Small intestine (tissue), 7 donors: ENCODE measurements around the gene FGF7. TPM values are rescaled to one million over a fixed set of nuclear protein-coding genes. Genes with fewer than 3 reads are reported as not detected.

Experiments
- DNase-seq, 2 donors: peaks; one replicate each; pipeline versions ENCODE4 v3.0.0 to v3.0.0-alpha.2; 2013
- FAIRE-seq: peaks from 2 replicates; lab custom pipeline; 2012; peaks lifted over from hg19 to GRCh38; lab: Jason Lieb, UNC
- H3K27ac ChIP-seq, 3 donors: one replicate each; pipeline ENCODE4 v1.5.1; 2013; ENCODE audit warnings: low read length in 2 of 3, mild to moderate bottlenecking in 2 of 3, control low read depth in 1 of 3, inconsistent platforms in 1 of 3, low read depth in 1 of 3, moderate library complexity in 1 of 3
- H3K27me3 ChIP-seq, 3 donors: one replicate each; pipeline ENCODE4 v1.6.1; 2013; ENCODE audit warnings: low read length in 3 of 3, inconsistent platforms in 1 of 3; ENCODE audit not compliant: control insufficient read depth in 3 of 3, insufficient read depth in 3 of 3
- H3K36me3 ChIP-seq, 3 donors: one replicate each; pipeline ENCODE4 v1.6.1; 2013; ENCODE audit warnings: low read length in 3 of 3, inconsistent platforms in 1 of 3, low read depth in 1 of 3, mild to moderate bottlenecking in 1 of 3, moderate library complexity in 1 of 3; ENCODE audit not compliant: control insufficient read depth in 3 of 3, insufficient read depth in 2 of 3
- H3K4me1 ChIP-seq, 3 donors: one replicate each; pipeline ENCODE4 v1.6.1; 2013; ENCODE audit warnings: low read length in 2 of 3, inconsistent platforms in 1 of 3, low read depth in 1 of 3, mild to moderate bottlenecking in 1 of 3, moderate library complexity in 1 of 3; ENCODE audit not compliant: control insufficient read depth in 3 of 3, insufficient read depth in 2 of 3
- H3K4me3 ChIP-seq, 3 donors: one replicate each; pipeline ENCODE4 v1.5.1; 2013; ENCODE audit warnings: low read length in 3 of 3, control low read depth in 1 of 3, inconsistent platforms in 1 of 3, low read depth in 1 of 3, mild to moderate bottlenecking in 1 of 3, moderate library complexity in 1 of 3
- H3K9me3 ChIP-seq, 2 donors: one replicate each; pipeline ENCODE4 v1.6.1; 2013; ENCODE audit warnings: low read depth in 1 of 2, low read length in 1 of 2; ENCODE audit not compliant: control insufficient read depth in 2 of 2, insufficient read depth in 1 of 2
- WGBS, 3 donors: extraction: QIAGEN DNeasy Blood & Tissue Kit; methylation state at CpG; one replicate each; pipeline ENCODE4 v1.1.7; 2013; 5-methylcytosine and 5-hydroxymethylcytosine counted together
- polyA plus RNA-seq, 4 donors: library from polyadenylated mRNA; stranded (reverse) in 3 of 4; unstranded in 1 of 4; fragments of 200-250 nt in 3 of 4; fragments of 120-200 nt in 1 of 4; gene quantifications; one replicate each; pipeline versions ENCODE4 v1.2.1 to v1.2.3, GENCODE V29; 2013
- donor health status: healthy with polysubstance abuse.
- donor health status: control.
- donor health status: control.
- donor health status: Bipolar disorder and iron deficiency.
- donor health status: healthy.

FGF7 gene
- polyA plus RNA-seq, 4 donors = under 0.01 to 4.9 (median 2.4) TPM

DNA sequence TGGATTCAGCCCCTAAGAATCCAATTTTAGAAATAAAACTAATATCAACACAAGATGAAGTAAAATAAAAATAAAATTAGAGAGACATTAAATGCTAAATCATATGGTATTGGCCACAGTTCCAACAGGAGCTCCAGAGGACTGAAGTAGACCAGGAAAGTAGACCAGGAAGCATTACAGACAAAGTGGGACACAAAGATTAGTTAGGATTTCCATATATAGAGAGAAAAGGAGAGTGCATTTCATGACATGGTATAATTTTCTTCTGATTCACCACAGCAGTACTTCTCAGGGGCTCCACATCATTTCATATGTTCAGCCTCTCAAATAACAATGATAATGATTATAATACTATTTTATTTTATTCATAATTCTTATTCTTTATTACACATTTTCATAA, 18.3 kb downstream of the FGF7 start:
- no peaks in the 10 kb centered on the region for H3K9me3 ChIP-seq
- no peaks in the 10 kb centered on the region for H3K27me3 ChIP-seq
- H3K36me3 ChIP-seq = no peaks in the 10 kb centered on the region
- FAIRE-seq (no peak), DNase-seq (no peak)
- no peak overlapping the region for H3K4me3 ChIP-seq
- H3K27ac ChIP-seq = no peak overlapping the region
- H3K4me1 ChIP-seq = peaks cover 0 to 7% (median 0%) of the 10 kb centered on the region in 3 donors

DNA sequence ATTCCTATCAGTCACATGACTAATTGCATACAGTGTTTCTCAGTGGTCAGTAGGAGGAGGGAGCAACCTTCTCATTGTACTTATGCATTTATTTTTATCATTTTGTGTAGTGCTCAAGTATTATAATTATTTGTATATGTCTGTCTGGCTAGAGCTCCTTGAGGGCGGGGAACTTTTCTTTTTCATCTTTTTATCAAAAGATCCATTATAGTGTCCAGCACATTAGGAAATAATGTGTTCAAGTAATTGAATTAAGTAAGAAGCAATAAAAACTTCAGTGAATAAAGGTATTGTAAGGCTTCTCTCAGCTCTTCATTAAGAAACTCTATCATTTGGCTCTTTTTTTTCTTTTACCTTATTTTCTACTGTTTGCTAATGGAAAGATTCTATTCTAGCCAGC, 18.8 kb downstream of the FGF7 start:
- Histone ChIP-seq H3K4me1 (peaks cover 0 to 7% (median 0%) of the 10 kb centered on the region in 3 donors), H3K4me3 (no peak overlapping the region), H3K36me3 (no peaks in the 10 kb centered on the region), H3K27ac (no peak overlapping the region), H3K9me3 (no peaks in the 10 kb centered on the region), H3K27me3 (no peaks in the 10 kb centered on the region)
- DNase-seq (no peak), FAIRE-seq (no peak)
- 84 to 95% (median 90%) methylated on average over 1 of the region's 1 CpG for WGBS, 3 donors

DNA sequence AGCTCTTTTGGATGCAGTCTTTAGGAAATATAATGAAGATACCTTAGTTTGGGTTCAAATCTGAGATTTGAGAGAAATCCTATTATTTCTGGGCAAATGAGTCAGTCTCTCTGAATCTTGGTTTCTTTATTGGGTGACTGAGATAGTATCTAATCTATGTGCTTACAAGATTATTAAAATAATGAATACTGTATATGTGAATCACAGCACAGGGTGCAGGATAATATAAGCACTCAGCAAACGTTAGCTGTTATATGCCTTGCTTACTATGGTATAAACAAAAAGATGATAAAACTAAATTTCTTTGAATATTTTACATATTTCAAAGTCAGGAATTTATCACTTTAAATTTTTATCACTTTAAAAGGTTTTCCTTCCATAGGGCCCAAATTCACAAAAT, 29.6 kb downstream of the FGF7 start:
- Histone ChIP-seq H3K9me3 (no peaks in the 10 kb centered on the region), H3K27ac (no peak overlapping the region), H3K4me3 (no peak overlapping the region), H3K36me3 (peaks cover 0 to 1% (median 0%) of the 10 kb centered on the region in 3 donors), H3K4me1 (no peaks in the 10 kb centered on the region), H3K27me3 (no peaks in the 10 kb centered on the region)
- DNase-seq (no peak), FAIRE-seq (no peak)
- 47 to 68% (median 59%) methylated on average over 1 of the region's 1 CpG for WGBS, 3 donors

DNA sequence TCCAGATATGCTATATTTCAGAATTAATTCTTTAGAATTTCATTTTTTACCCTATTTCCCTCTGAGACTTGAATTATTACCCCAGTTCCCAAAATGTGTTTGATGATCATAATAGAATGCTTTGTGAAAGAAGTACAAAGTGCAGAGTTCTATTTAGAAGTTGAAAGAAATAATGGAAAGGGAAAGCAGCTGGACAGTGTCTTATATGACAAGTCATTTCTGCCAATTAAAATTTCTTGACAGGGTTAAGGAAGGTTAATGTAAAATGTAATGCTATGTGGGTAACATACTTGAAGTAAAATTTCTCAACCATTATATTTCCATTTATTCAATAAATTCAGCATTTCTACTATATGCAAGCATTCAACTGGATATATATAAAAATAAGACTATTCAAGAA, 33.1 kb downstream of the FGF7 start:
- H3K9me3 ChIP-seq = no peaks in the 10 kb centered on the region
- DNase-seq (no peak), FAIRE-seq (no peak)
- H3K4me1 ChIP-seq = no peaks in the 10 kb centered on the region
- H3K27me3 ChIP-seq = no peaks in the 10 kb centered on the region
- H3K27ac ChIP-seq = no peak overlapping the region
- H3K4me3 ChIP-seq = no peak overlapping the region
- H3K36me3 ChIP-seq = no peaks in the 10 kb centered on the region

DNA sequence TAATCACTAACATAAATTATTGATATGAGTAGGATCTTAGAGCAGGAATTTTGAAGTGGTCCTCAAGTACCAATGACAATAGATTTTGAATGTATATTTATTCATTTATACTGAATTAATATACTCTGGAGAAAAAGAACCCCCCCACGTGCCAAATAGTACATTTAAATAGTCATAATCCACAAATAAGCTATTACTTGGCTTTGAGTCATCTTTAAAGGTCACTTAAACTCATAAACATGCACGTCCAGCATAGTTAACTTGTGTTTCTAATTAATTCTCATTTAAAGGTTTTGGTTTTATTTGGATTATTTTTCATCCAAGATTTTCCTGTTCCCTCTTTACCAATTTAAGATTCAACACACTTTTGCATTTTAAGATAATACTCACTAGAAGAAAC, 35.1 kb downstream of the FGF7 start:
- Histone ChIP-seq H3K27me3 (no peaks in the 10 kb centered on the region), H3K27ac (no peak overlapping the region), H3K4me3 (no peak overlapping the region), H3K36me3 (no peaks in the 10 kb centered on the region), H3K9me3 (no peaks in the 10 kb centered on the region), H3K4me1 (no peaks in the 10 kb centered on the region)
- no peak for FAIRE-seq
- WGBS, 3 donors = 22 to 35% (median 26%) methylated on average over 2 of the region's 2 CpGs
- no peak for DNase-seq

DNA sequence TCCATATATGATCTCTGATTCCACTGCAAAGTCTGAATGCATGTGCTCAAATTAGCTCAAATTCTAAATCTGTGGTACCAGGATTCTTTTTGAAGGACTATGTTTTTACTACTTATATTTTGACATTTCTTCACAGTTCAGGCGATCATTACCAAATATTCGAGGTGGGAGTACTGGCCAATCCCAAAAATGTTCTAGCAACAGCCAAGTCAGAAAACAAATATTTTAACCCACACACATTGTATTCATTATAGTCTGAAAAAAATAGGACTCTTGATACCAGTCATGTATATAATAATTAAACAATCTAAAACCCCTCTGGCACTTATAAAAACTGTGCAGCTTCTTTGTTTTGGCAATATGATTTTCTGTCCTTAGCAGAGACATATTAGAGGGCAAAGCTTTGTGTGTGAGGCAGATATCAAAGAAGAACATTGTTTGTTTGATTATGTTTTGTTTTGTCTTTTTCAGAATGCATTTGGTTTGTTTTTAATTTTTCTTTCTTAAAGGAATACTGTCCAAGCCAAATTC, 37.4 kb downstream of the FGF7 start:
- no peaks in the 10 kb centered on the region for H3K27me3 ChIP-seq

DNA sequence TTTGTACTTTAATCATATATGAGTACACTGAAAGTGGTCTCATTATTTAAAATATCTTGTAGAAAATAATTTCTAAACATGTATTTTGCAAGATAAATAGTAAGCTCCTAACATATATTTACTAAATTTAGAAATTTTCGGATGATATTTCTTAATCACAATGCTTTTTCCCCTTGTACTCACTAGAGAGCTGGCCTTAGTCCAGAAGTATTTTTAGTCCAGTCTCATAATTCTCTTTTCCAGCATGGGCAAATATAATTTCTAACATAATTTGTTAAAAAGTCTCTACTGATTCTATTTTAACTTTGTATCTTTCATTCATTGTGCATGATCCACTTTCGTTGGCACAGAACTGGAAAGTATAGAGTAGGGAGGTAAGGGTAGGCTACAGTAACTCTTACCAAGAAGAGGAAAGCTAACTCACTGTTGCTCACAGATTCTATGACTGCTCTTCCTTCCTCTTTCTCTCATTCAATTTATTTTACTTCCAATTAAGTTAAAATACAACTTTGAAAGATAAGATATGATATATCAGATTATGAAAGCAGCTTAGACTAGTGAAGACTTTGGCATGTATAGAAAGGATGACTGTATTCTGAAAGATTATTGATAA, 39.3 kb downstream of the FGF7 start:
- DNase-seq (no peak), FAIRE-seq (no peak)
- Histone ChIP-seq H3K9me3 (no peaks in the 10 kb centered on the region), H3K27ac (no peak overlapping the region), H3K4me3 (no peak overlapping the region), H3K4me1 (no peaks in the 10 kb centered on the region), H3K36me3 (no peaks in the 10 kb centered on the region), H3K27me3 (no peaks in the 10 kb centered on the region)
- 55 to 77% (median 74%) methylated on average over 2 of the region's 2 CpGs for WGBS, 3 donors

More for the DNA sequence above, 37.4 kb downstream of the FGF7 start:
- WGBS, 3 donors = 71 to 84% (median 83%) methylated on average over 2 of the region's 2 CpGs
- no peaks in the 10 kb centered on the region for H3K36me3 ChIP-seq
- no peaks in the 10 kb centered on the region for H3K9me3 ChIP-seq
- DNase-seq = no peak
- H3K4me1 ChIP-seq = no peaks in the 10 kb centered on the region
- FAIRE-seq = no peak
- no peak overlapping the region for H3K4me3 ChIP-seq
- no peak overlapping the region for H3K27ac ChIP-seq

DNA sequence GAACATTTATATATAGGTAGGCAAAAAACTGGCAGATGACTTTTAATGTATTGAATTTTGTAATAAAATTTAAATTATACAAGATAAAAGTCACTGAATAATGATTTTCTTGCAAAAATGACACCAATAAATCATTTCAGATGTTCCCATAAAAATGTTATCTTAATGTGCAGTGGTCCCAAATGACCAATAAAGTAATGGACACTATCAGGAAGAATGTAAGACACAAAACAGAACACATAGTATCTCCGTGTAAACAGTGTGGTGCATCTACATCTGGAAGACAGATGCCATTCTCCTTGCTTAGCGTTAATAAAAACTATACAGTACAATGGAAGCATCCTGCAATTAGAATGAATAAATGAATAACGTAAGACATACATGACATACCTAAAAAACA, 41.5 kb downstream of the FGF7 start:
- H3K4me3 ChIP-seq = no peak overlapping the region
- no peak overlapping the region for H3K27ac ChIP-seq
- 90 to 93% (median 91%) methylated on average over 3 of the region's 3 CpGs for WGBS, 3 donors
- no peaks in the 10 kb centered on the region for H3K9me3 ChIP-seq
- FAIRE-seq (no peak), DNase-seq (no peak)
- H3K4me1 ChIP-seq = no peaks in the 10 kb centered on the region
- no peaks in the 10 kb centered on the region for H3K36me3 ChIP-seq
- H3K27me3 ChIP-seq = no peaks in the 10 kb centered on the region

DNA sequence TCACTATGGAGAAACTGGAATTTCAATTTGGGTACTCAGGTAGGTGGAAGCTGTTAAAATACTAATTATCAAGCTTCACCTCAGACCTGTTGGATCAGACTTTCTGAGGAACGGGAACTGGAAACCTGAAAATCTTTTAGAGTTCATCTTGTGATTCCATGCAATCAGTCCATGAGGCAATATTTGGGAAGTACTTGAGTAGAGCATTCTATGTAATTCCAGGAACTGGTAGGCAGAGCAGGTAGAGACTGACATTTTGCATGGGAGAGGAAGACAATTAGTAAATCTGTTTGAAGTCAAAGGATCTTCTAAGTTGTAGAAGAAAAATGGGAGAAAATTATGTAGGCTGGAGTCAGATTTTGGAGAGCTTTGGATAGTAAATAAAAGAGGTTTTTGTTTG, 43.1 kb downstream of the FGF7 start:
- 90 to 97% (median 97%) methylated on average over 1 of the region's 1 CpG for WGBS, 3 donors
- Histone ChIP-seq H3K4me3 (no peak overlapping the region), H3K27me3 (no peaks in the 10 kb centered on the region), H3K36me3 (no peaks in the 10 kb centered on the region), H3K9me3 (no peaks in the 10 kb centered on the region), H3K27ac (no peak overlapping the region), H3K4me1 (no peaks in the 10 kb centered on the region)
- no peak for FAIRE-seq
- DNase-seq = no peak
